ENCODE data around the gene ARHGDIB. TPM values are rescaled to one million over a fixed set of nuclear protein-coding genes. Genes with fewer than 3 reads are reported as not detected.
A peak's percentile ranks its signal among the peaks of the same experiment; 100 is the strongest.

The ARHGDIB gene
- total RNA-seq, 4 donors from 2014 or later, result 36.7 to 69.5 (median 48.3) TPM

- intact Hi-C loops (cut with DNase I; ENCODE audit: low total_unique reads), result no loop called here
- in situ Hi-C loops (cut with MboI; ENCODE audit: low pct_ligation_motif_present in 1 of 4, low pct_unique_long_range_greater_than_20kb in 1 of 4, low sequenced_read_pairs in 3 of 4), result no loop called here
- Histone ChIP-seq H3K27me3 (no peaks in the 10 kb centered on the region), H3K4me3 (no peak overlapping the region), H3K4me1 (no peaks in the 10 kb centered on the region), H3K9me3 (no peaks in the 10 kb centered on the region), H3K36me3 (no peaks in the 10 kb centered on the region), H3K27ac (no peak overlapping the region)
- DNase-seq, result no peak
- WGBS, 2 donors (ENCODE audit: low coverage in 1 of 2), result 71 to 76% methylated on average over 3 of the region's 3 CpGs
- TF ChIP-seq POLR2AphosphoS5 (IDR thresholded peaks at IDR 0.05), result no peak
- no peak for TF ChIP-seq EP300 (IDR thresholded peaks at IDR 0.05; ENCODE audit: low read depth)
- no peak for TF ChIP-seq POLR2A (IDR thresholded peaks at IDR 0.05)
- no peak for TF ChIP-seq CTCF (IDR thresholded peaks at IDR 0.05)
Observed at GRCh38 chr12:14968478-14968877, 7.1 kb upstream of the ARHGDIB start.

- TF ChIP-seq EP300 (IDR thresholded peaks at IDR 0.05; ENCODE audit: low read depth), result no peak
- TF ChIP-seq POLR2AphosphoS5 (IDR thresholded peaks at IDR 0.05), result no peak
- TF ChIP-seq CTCF (IDR thresholded peaks at IDR 0.05), result no peak
- no peak for TF ChIP-seq POLR2A (IDR thresholded peaks at IDR 0.05)
- no peak for DNase-seq
- Histone ChIP-seq H3K4me1 (no peaks in the 10 kb centered on the region), H3K27me3 (no peaks in the 10 kb centered on the region), H3K36me3 (no peaks in the 10 kb centered on the region), H3K27ac (no peak overlapping the region), H3K9me3 (no peaks in the 10 kb centered on the region), H3K4me3 (no peak overlapping the region)
- WGBS, 2 donors (ENCODE audit: low coverage in 1 of 2), result 97 to 100% methylated on average over 1 to 2 of the region's 2 CpGs
- in situ Hi-C loops (cut with MboI; ENCODE audit: low pct_ligation_motif_present in 1 of 4, low pct_unique_long_range_greater_than_20kb in 1 of 4, low sequenced_read_pairs in 3 of 4), result no loop called here
- intact Hi-C loops (cut with DNase I; ENCODE audit: low total_unique reads), result no loop called here
Observed at GRCh38 chr12:14965221-14965620, 3.8 kb upstream of the ARHGDIB start.

- no peak overlapping the region for H3K27ac ChIP-seq
- DNase-seq, result no peak
- in situ Hi-C loops (cut with MboI; ENCODE audit: low pct_ligation_motif_present in 1 of 4, low pct_unique_long_range_greater_than_20kb in 1 of 4, low sequenced_read_pairs in 3 of 4) (no loop called here), intact Hi-C loops (cut with DNase I; ENCODE audit: low total_unique reads) (no loop called here)
- H3K9me3 ChIP-seq, result no peaks in the 10 kb centered on the region
- H3K27me3 ChIP-seq, result no peaks in the 10 kb centered on the region
- H3K36me3 ChIP-seq, result no peaks in the 10 kb centered on the region
- H3K4me1 ChIP-seq, result no peaks in the 10 kb centered on the region
- 83 to 100% methylated on average over 1 to 2 of the region's 2 CpGs for WGBS, 2 donors (ENCODE audit: low coverage in 1 of 2)
- TF ChIP-seq CTCF (IDR thresholded peaks at IDR 0.05) (no peak), POLR2A (IDR thresholded peaks at IDR 0.05) (no peak), POLR2AphosphoS5 (IDR thresholded peaks at IDR 0.05) (no peak), EP300 (IDR thresholded peaks at IDR 0.05; ENCODE audit: low read depth) (no peak)
- H3K4me3 ChIP-seq, result no peak overlapping the region
Observed at GRCh38 chr12:14964406-14964805, 3.0 kb upstream of the ARHGDIB start.

- intact Hi-C loops (cut with DNase I; ENCODE audit: low total_unique reads), result no loop called here
- no peak overlapping the region for H3K4me3 ChIP-seq
- H3K9me3 ChIP-seq, result no peaks in the 10 kb centered on the region
- WGBS, 2 donors (ENCODE audit: low coverage in 1 of 2), result 87 to 91% methylated on average over 6 to 7 of the region's 7 CpGs
- TF ChIP-seq POLR2AphosphoS5 (IDR thresholded peaks at IDR 0.05) (no peak), POLR2A (IDR thresholded peaks at IDR 0.05) (no peak), CTCF (IDR thresholded peaks at IDR 0.05) (no peak), EP300 (IDR thresholded peaks at IDR 0.05; ENCODE audit: low read depth) (no peak)
- H3K4me1 ChIP-seq, result no peaks in the 10 kb centered on the region
- no peaks in the 10 kb centered on the region for H3K27me3 ChIP-seq
- DNase-seq, result no peak
- peak overlapping the region in 2 of 4 donors; percentile 69 to 76 for H3K27ac ChIP-seq
- H3K36me3 ChIP-seq, result no peaks in the 10 kb centered on the region
- in situ Hi-C loops (cut with MboI; ENCODE audit: low pct_ligation_motif_present in 1 of 4, low pct_unique_long_range_greater_than_20kb in 1 of 4, low sequenced_read_pairs in 3 of 4), result no loop called here
Observed at GRCh38 chr12:14963520-14963919, 2.1 kb upstream of the ARHGDIB start.

Measured in transverse colon (tissue), 4 donors.